IPS DF 4.7 (cell line): ENCODE results near the gene PRR33.
"Not testable (repeated sequence)": the region's sequence is repeated elsewhere in the genome, so short reads cannot be mapped to it uniquely, and the experiment has no call there.

ENCODE experiments used
- DNase-seq: peaks from one replicate; pipeline ENCODE4 v3.0.0-alpha.2; 2013; ENCODE audit warnings: low spot score; ENCODE audit errors: extremely low read depth

PRR33 gene

GRCh38 chr11:1877211-1878136 is 14.2 kb downstream of the PRR33 start:
- DNase-seq, result no peak

- no peak for DNase-seq
Observed at GRCh38 chr11:1876361-1877063, 15.2 kb downstream of the PRR33 start.

- not testable (repeated sequence) for DNase-seq
Observed at GRCh38 chr11:1875851-1876301, 15.8 kb downstream of the PRR33 start.

GRCh38 chr11:1875093-1875850 is 16.4 kb downstream of the PRR33 start:
- DNase-seq, result no peak

GRCh38 chr11:1874441-1875092 is 17.1 kb downstream of the PRR33 start:
- DNase-seq, result not testable (repeated sequence)

- DNase-seq, result not testable (repeated sequence)
Observed at GRCh38 chr11:1873813-1874150, 17.9 kb downstream of the PRR33 start.

GRCh38 chr11:1873048-1873812 is 18.5 kb downstream of the PRR33 start:
- no peak for DNase-seq

- DNase-seq, result no peak
Observed at GRCh38 chr11:1872267-1872985, 19.3 kb downstream of the PRR33 start.

- DNase-seq, result no peak
Observed at GRCh38 chr11:1871531-1871930, 20.2 kb downstream of the PRR33 start.

GRCh38 chr11:1870721-1871466 is 20.8 kb downstream of the PRR33 start:
- no peak for DNase-seq

- no peak for DNase-seq
Observed at GRCh38 chr11:1870326-1870696, 21.4 kb downstream of the PRR33 start.

- DNase-seq, result no peak
Observed at GRCh38 chr11:1869427-1870325, 22.0 kb downstream of the PRR33 start.

GRCh38 chr11:1868636-1869291 is 22.9 kb downstream of the PRR33 start:
- DNase-seq, result no peak

- no peak for DNase-seq
Observed at GRCh38 chr11:1868056-1868635, 23.5 kb downstream of the PRR33 start.

- no peak for DNase-seq
Observed at GRCh38 chr11:1867381-1867780, 24.3 kb downstream of the PRR33 start.

- no peak for DNase-seq
Observed at GRCh38 chr11:1866776-1867175, 24.9 kb downstream of the PRR33 start.

GRCh38 chr11:1866226-1866625 is 25.5 kb downstream of the PRR33 start:
- DNase-seq, result no peak
